GM12873 (cell line): Measurements from ENCODE around the gene IGFN1.

Experiments used
- CTCF ChIP-seq: IDR thresholded peaks from 2 replicates; pipeline ENCODE4 v1.5.1; 2012; ENCODE audit warnings: low read depth, mild to moderate bottlenecking, moderate library complexity, low read length, control low read depth; ENCODE audit not compliant: insufficient read depth; ENCODE audit errors: missing control alignments

The IGFN1 gene

GRCh38 chr1:201224666-201225370 is 34.2 kb downstream of the IGFN1 start:
- TF ChIP-seq CTCF = no peak

DNA sequence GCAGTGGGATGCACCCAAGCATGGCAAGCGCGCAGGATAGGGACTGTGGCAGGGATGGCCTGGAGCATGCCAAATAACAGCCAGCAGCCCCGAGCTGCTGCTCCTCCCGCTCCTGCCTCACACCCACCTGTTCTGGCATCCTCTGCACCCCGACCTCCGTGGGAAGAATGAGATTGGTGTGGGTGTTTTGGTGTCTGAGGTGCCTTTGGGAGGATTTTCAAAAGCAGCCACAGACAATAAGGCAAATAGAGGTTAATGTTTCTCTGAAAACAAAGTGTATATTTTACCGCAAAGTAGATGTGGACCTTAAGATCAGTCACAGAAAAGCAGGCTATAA is 35.5 kb downstream of the IGFN1 start:
- TF ChIP-seq CTCF = no peak

DNA sequence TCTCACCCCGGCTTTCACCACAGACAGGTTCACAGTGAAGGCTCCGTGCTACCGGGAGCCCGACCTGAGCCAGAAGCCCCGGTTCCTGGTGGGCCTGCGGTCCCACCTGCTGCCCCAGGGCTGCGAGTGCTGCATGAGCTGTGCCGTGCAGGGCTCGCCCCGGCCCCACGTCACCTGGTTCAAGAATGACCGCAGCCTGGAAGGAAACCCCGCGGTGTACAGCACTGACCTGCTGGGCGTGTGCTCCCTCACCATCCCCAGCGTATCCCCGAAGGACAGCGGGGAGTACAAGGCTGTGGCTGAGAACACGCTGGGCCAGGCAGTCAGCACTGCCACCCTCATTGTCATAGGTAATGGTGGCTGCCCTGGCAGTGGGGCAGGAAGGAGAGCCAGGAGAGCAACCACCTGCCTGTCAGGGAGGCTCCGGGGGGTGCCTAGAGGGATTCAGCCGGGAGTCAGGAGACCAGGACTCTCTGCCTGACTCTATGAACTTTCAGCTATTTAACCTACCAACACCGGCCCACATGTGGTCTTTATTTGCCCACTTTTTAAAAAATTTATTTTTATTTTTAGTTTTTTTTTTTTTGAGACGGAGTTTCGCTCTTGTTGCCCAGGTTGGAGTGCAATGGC is 36.4 kb downstream of the IGFN1 start:
- no peak for TF ChIP-seq CTCF

DNA sequence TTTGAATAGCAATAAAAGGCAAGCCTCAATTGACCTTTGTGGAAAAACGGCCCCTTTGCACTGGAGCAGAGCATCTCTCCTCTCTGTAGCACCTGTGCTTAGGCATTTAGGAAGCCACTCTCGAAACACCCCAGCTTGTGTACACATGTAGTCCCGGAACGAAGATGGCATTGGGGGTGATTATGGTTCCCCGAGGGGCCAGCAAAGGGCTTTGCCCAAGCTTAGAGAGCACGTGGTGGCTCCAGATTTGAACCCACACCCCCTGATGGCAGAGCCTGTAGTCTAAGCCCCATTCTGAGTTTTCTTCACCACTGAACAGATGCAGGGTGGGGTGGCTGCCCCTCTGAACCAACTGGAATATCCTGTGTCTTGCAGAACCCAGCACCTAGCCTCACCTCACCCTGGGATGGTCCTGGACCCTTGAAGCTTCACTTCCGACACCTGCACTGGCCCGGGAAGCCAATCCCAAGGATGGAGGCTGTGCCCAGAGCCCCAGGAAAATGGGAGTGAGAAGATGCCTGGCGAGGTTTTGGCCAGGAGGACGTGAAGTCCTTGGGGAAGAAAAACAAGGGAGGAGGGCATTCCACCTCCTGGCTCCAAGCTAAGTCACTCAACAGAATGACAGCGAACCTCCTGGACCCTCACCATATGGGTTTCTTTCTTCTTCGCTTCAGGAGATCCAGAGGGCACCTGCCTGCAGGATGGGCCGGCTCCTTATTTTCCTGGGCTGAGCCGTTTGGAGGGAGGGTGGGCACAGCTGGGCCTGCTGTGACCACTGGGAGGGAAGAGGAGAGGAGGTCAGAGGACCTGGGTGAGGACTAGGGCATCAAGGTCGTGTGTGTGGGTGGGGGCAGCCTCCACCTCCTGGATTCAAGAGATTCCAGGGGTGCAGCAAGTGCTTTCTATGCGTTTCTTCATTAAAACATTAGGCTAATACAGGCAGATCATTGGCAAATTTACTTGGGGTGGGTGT is 37.7 kb downstream of the IGFN1 start:
- no peak for TF ChIP-seq CTCF

GRCh38 chr1:201229095-201229494 is 38.5 kb downstream of the IGFN1 start:
- no peak for TF ChIP-seq CTCF

GRCh38 chr1:201229771-201230635 is 39.4 kb downstream of the IGFN1 start:
- TF ChIP-seq CTCF = no peak

GRCh38 chr1:201230676-201231075 is 40.1 kb downstream of the IGFN1 start:
- TF ChIP-seq CTCF = no peak
